ENCODE data around the gene BCL2L15. TPM values are rescaled to one million over a fixed set of nuclear protein-coding genes. Genes with fewer than 3 reads are reported as not detected.

BCL2L15 gene
- total and polyA plus RNA-seq, 2 donors (not counting 3 experiments of a cell fraction or from before 2014, with no cell fraction given), result 0.28 to 0.29 TPM

DNA sequence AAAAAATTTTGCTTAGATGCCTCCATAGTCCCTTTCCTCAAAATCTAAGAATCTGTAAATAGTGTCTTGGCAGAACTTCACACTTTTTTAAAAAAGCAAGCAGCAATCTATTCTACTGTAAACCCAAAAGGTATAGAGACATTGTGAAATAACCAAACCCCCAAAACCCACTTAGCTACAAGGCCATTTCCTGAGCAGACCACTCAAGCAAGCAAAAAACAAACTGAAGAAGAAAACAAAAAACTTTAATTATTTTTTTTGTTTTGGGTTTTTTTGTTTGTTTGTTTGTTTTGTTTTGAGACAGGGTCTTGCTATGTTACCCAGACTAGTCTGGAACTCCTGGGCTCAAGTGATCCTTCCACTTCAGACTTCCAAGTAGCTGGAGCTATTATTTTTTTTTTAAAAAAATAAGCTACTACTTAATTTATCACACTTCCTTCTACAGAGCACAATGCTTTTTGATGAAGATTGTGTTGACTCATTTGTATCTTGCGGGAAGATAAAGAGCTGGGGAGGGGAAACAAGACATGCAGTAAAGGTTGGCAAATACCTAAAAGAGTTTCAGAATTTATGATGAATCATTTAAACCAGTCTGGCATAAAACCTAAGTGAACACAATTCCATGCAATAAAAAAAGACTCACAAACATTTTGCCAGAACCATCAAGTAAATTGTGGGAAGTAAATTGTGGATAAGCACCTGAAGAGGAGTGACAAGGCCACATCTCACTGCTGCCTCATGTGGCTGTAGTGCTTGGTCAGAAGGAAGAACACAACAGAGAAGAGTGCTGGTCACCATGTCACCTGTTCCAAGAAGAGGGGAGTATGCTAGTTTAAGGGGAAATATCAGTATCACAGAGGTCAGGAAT lies 13.1 kb downstream of the BCL2L15 start:
- POLR2A ChIA-PET, result interaction anchor here (1.0 kb wide), 1 partner anchor 29 kb away, joined by 3 read pairs; no protein-coding TSS in a partner anchor
- no peak overlapping the region for H3K4me3 ChIP-seq (replicated peaks in 1 of 3; ENCODE audit: insufficient read depth in 1 of 3, low read depth in 1 of 3, low read length in 3 of 3)
- no peaks in the 10 kb centered on the region for H3K27me3 ChIP-seq (ENCODE audit: control insufficient read depth in 2 of 2, insufficient read depth in 2 of 2, low read length in 2 of 2)
- DNase-seq (ENCODE audit: low read depth, low spot score), result peak; percentile 32
- H3K4me2 ChIP-seq (ENCODE audit: insufficient read depth, low read length), result peak overlapping the region; percentile 39
- H3K9ac ChIP-seq (replicated peaks; ENCODE audit: extremely low read depth, insufficient read depth, low read length), result no peak overlapping the region
- H3K36me3 ChIP-seq (ENCODE audit: control insufficient read depth in 2 of 2, extremely low read depth in 1 of 2, insufficient read depth in 2 of 2, low read length in 2 of 2), result no peaks in the 10 kb centered on the region
- TF ChIP-seq GATA2 (IDR thresholded peaks at IDR 0.05; ENCODE audit: insufficient read depth, insufficient read length, low read depth, low read length), result peak; percentile 60
- peak; percentile 76 for TF ChIP-seq FOS (IDR thresholded peaks at IDR 0.05; ENCODE audit: borderline replicate concordance, insufficient read depth, low read length)
- no peak for TF ChIP-seq POLR2A (IDR thresholded peaks at IDR 0.05; ENCODE audit: low read depth, low read length)
- TF ChIP-seq, protein P1, sequence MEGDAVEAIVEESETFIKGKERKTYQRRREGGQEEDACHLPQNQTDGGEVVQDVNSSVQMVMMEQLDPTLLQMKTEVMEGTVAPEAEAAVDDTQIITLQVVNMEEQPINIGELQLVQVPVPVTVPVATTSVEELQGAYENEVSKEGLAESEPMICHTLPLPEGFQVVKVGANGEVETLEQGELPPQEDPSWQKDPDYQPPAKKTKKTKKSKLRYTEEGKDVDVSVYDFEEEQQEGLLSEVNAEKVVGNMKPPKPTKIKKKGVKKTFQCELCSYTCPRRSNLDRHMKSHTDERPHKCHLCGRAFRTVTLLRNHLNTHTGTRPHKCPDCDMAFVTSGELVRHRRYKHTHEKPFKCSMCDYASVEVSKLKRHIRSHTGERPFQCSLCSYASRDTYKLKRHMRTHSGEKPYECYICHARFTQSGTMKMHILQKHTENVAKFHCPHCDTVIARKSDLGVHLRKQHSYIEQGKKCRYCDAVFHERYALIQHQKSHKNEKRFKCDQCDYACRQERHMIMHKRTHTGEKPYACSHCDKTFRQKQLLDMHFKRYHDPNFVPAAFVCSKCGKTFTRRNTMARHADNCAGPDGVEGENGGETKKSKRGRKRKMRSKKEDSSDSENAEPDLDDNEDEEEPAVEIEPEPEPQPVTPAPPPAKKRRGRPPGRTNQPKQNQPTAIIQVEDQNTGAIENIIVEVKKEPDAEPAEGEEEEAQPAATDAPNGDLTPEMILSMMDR (IDR thresholded peaks at IDR 0.05; ENCODE audit: extremely low read depth in 1 of 2, insufficient read depth in 1 of 2, low read depth in 1 of 2, low read length in 2 of 2), result peak; percentile 11 to 18
- H3K27ac ChIP-seq (ENCODE audit: insufficient read depth, low read depth, low read length), result peak overlapping the region; percentile 18
- dilution Hi-C loops (cut with MboI; ENCODE audit: extremely low pct_ligation_motif_present, low sequenced_read_pairs), result no loop called here
- peaks cover 24% of the 10 kb centered on the region for H3K4me1 ChIP-seq (ENCODE audit: control insufficient read depth, extremely low read depth, insufficient read depth, low read length)
- H3K9me3 ChIP-seq (replicated peaks; ENCODE audit: control insufficient read depth, insufficient read depth, low read length), result no peaks in the 10 kb centered on the region
- no peaks in the 10 kb centered on the region for H3K9me1 ChIP-seq (replicated peaks; ENCODE audit: control insufficient read depth, extremely low read depth, insufficient read depth, low read length)
- H4K20me1 ChIP-seq (replicated peaks; ENCODE audit: control insufficient read depth, extremely low read depth, insufficient read depth, low read length), result no peaks in the 10 kb centered on the region
- H2AFZ ChIP-seq (ENCODE audit: low read depth, low read length), result peak overlapping the region; percentile 24
- FAIRE-seq, result peak; percentile 54
- no peaks in the 10 kb centered on the region for H3K79me2 ChIP-seq (ENCODE audit: control insufficient read depth, insufficient read depth, low read length)
- CTCF ChIA-PET, result interaction anchor here (1.1 kb wide), 1 partner anchor 14 kb away, joined by 3 read pairs; no protein-coding TSS in a partner anchor
- intact Hi-C loops (cut with micrococcal nuclease), result no loop called here
- BruUV-seq (replicated peaks), result no TSS peak

Data from endothelial cell of umbilical vein (primary cell).